ENCODE data around the gene EIF5.

Gene EIF5

DNA sequence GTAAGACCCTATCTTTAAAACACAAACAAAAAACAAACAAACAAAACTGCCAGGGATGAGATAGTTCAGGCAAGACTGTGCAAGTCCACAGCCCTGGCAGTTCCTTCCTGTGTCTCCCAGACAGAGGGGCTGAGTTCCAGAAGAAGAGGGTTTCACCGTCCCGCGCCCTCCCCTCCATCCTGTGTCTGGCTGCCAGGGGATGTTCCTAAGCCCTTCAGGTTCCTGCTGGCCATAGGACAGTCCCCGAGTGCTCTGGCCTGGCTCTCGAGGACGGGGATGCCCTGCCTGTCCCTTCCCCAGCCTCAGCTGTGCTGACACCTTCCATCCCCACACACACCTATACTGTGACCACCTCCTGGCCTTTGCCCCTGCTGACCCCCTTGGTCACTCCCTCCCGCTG, 40.6 kb upstream of the EIF5 start:
- H4K20me1 ChIP-seq (ENCODE audit: insufficient read depth, low read length, poor library complexity, severe bottlenecking), result no peaks in the 10 kb centered on the region
- H3K9ac ChIP-seq (ENCODE audit: low read depth, low read length, poor library complexity, severe bottlenecking), result no peak overlapping the region
- no peaks in the 10 kb centered on the region for H3K79me2 ChIP-seq (ENCODE audit: insufficient read depth, low read length)
- no peak for TF ChIP-seq EZH2phosphoT487 (IDR thresholded peaks at IDR 0.05; ENCODE audit: borderline replicate concordance)
- TF ChIP-seq CTCF (conservative IDR thresholded peaks at IDR 0.05; ENCODE audit: low read length), result no peak
- H3K27me3 ChIP-seq (ENCODE audit: insufficient read depth, low read length, poor library complexity, severe bottlenecking), result no peaks in the 10 kb centered on the region
- H3K9me2 ChIP-seq (replicated peaks; ENCODE audit: low read depth, low read length), result no peaks in the 10 kb centered on the region
- H3K4me2 ChIP-seq (ENCODE audit: low read depth, low read length, poor library complexity, severe bottlenecking), result no peak overlapping the region
- no peaks in the 10 kb centered on the region for H3K36me3 ChIP-seq (ENCODE audit: insufficient read depth, low read length)
- no peaks in the 10 kb centered on the region for H3F3A ChIP-seq (ENCODE audit: low read depth)
- H3K4me3 ChIP-seq (ENCODE audit: low read length, poor library complexity, severe bottlenecking), result no peak overlapping the region
- H2AFZ ChIP-seq (ENCODE audit: low read length), result no peak overlapping the region
- no peaks in the 10 kb centered on the region for H3K4me1 ChIP-seq (ENCODE audit: insufficient read depth, low read length, poor library complexity, severe bottlenecking)
- no peaks in the 10 kb centered on the region for H3K9me3 ChIP-seq (ENCODE audit: insufficient read depth, low read depth, low read length)

DNA sequence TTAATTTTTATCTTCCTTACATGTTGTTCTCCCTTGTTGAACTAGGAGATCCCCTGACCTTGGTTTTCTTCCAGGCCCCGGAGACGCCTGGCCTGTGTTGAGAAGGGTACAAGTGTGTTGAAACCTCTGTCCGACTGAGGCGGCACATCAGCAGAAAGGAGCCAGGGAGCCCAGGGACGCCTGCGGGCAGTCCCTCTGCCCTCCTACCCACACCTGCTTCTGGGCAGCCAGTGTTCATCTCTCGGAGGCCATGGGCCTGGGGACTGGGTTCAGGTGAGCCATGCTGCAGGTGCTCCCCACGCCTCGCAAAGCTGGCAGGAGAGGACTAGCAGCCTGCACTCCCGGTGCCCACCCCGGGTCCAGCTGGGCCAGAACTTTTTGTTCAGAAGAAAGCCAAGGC, 39.9 kb upstream of the EIF5 start:
- Histone ChIP-seq H3K27me3 (ENCODE audit: insufficient read depth, low read length, poor library complexity, severe bottlenecking) (no peaks in the 10 kb centered on the region), H3K4me2 (ENCODE audit: low read depth, low read length, poor library complexity, severe bottlenecking) (no peak overlapping the region), H3K79me2 (ENCODE audit: insufficient read depth, low read length) (no peaks in the 10 kb centered on the region), H3F3A (ENCODE audit: low read depth) (no peaks in the 10 kb centered on the region), H3K9ac (ENCODE audit: low read depth, low read length, poor library complexity, severe bottlenecking) (no peak overlapping the region), H4K20me1 (ENCODE audit: insufficient read depth, low read length, poor library complexity, severe bottlenecking) (no peaks in the 10 kb centered on the region), H3K9me2 (replicated peaks; ENCODE audit: low read depth, low read length) (no peaks in the 10 kb centered on the region), H2AFZ (ENCODE audit: low read length) (no peak overlapping the region), H3K4me1 (ENCODE audit: insufficient read depth, low read length, poor library complexity, severe bottlenecking) (no peaks in the 10 kb centered on the region), H3K4me3 (ENCODE audit: low read length, poor library complexity, severe bottlenecking) (no peak overlapping the region), H3K9me3 (ENCODE audit: insufficient read depth, low read depth, low read length) (no peaks in the 10 kb centered on the region), H3K36me3 (ENCODE audit: insufficient read depth, low read length) (no peaks in the 10 kb centered on the region)
- no peak for TF ChIP-seq EZH2phosphoT487 (IDR thresholded peaks at IDR 0.05; ENCODE audit: borderline replicate concordance)
- no peak for TF ChIP-seq CTCF (conservative IDR thresholded peaks at IDR 0.05; ENCODE audit: low read length)

DNA sequence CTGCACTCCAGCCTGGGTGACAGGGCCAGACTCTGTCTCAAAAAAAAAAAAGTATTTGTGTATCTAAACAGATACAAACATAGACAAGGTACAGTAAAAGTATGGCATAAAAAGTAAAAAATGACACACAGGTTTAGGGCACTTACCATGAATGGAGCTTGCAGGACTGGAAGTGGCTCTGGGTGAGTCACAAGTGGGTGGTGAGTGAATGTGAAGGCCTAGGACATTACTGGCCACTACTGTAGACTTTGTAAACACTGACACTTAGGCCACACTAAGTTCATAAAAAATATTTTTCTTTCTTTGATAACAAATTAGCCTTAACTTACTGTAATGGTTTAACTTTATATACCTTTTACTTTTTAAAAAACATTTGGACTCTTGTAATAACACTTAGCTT, 38.0 kb upstream of the EIF5 start:
- no peak overlapping the region for H3K4me2 ChIP-seq (ENCODE audit: low read depth, low read length, poor library complexity, severe bottlenecking)
- no peaks in the 10 kb centered on the region for H3K9me2 ChIP-seq (replicated peaks; ENCODE audit: low read depth, low read length)
- TF ChIP-seq EZH2phosphoT487 (IDR thresholded peaks at IDR 0.05; ENCODE audit: borderline replicate concordance) (no peak), CTCF (conservative IDR thresholded peaks at IDR 0.05; ENCODE audit: low read length) (no peak)

More for the DNA sequence above, 38.0 kb upstream of the EIF5 start:
- Histone ChIP-seq H3K27me3 (ENCODE audit: insufficient read depth, low read length, poor library complexity, severe bottlenecking) (no peaks in the 10 kb centered on the region), H3K9me3 (ENCODE audit: insufficient read depth, low read depth, low read length) (no peaks in the 10 kb centered on the region), H3K36me3 (ENCODE audit: insufficient read depth, low read length) (no peaks in the 10 kb centered on the region), H3K9ac (ENCODE audit: low read depth, low read length, poor library complexity, severe bottlenecking) (no peak overlapping the region), H2AFZ (ENCODE audit: low read length) (no peak overlapping the region), H4K20me1 (ENCODE audit: insufficient read depth, low read length, poor library complexity, severe bottlenecking) (no peaks in the 10 kb centered on the region), H3K4me1 (ENCODE audit: insufficient read depth, low read length, poor library complexity, severe bottlenecking) (no peaks in the 10 kb centered on the region), H3F3A (ENCODE audit: low read depth) (no peaks in the 10 kb centered on the region), H3K79me2 (ENCODE audit: insufficient read depth, low read length) (no peaks in the 10 kb centered on the region), H3K4me3 (ENCODE audit: low read length, poor library complexity, severe bottlenecking) (no peak overlapping the region)
